Smooth muscle cell (in vitro differentiated cells): ENCODE results near the gene TAS2R30. TPM values are rescaled to one million over a fixed set of nuclear protein-coding genes. Genes with fewer than 3 reads are reported as not detected.

ENCODE experiments used
- DNase-seq: peaks from one replicate; lab custom pipeline; 2025; ENCODE audit not compliant: unreplicated experiment; lab: John Stamatoyannopoulos, UW
- H2AFZ ChIP-seq: fragments of 200-600 bp; sonication (generic); 2 replicates; pipeline ENCODE4 v1.6.0; 2016; ENCODE audit warnings: antibody characterized with exemption, low read depth, mild to moderate bottlenecking
- H3F3A ChIP-seq: fragments of 200-600 bp; sonication (generic); 2 replicates; pipeline ENCODE4 v1.6.0; 2017; ENCODE audit warnings: antibody characterized with exemption, low read depth
- H3K27ac ChIP-seq: fragments of 200-600 bp; sonication (generic); 2 replicates; pipeline ENCODE4 v1.5.1; 2016; ENCODE audit warnings: low read depth, mild to moderate bottlenecking
- H3K27me3 ChIP-seq: fragments of 200-600 bp; sonication (generic); 2 replicates; pipeline ENCODE4 v1.6.1; 2016; ENCODE audit warnings: low read depth, mild to moderate bottlenecking
- H3K36me3 ChIP-seq: fragments of 200-600 bp; sonication (generic); 2 replicates; pipeline ENCODE4 v1.5.1; 2016; ENCODE audit warnings: low read depth
- H3K4me1 ChIP-seq: fragments of 200-600 bp; sonication (generic); 2 replicates; pipeline ENCODE4 v1.5.1; 2016; ENCODE audit warnings: low read depth
- H3K4me2 ChIP-seq: fragments of 200-600 bp; sonication (generic); 2 replicates; pipeline ENCODE4 v1.6.0; 2016; ENCODE audit warnings: mild to moderate bottlenecking
- H3K4me3 ChIP-seq: fragments of 200-600 bp; sonication (generic); 2 replicates; pipeline ENCODE4 v1.5.1; 2016; ENCODE audit warnings: mild to moderate bottlenecking
- H3K79me2 ChIP-seq: fragments of 200-600 bp; sonication (generic); 2 replicates; pipeline ENCODE4 v1.6.0; 2016; ENCODE audit warnings: low read depth, mild to moderate bottlenecking
- H3K9ac ChIP-seq: fragments of 200-600 bp; sonication (generic); 2 replicates; pipeline ENCODE4 v1.6.0; 2016; ENCODE audit warnings: low read depth
- H3K9me3 ChIP-seq: fragments of 200-600 bp; sonication (generic); replicated peaks from 2 replicates; pipeline ENCODE4 v1.5.1; 2016; ENCODE audit warnings: low read depth
- H4K20me1 ChIP-seq: fragments of 200-600 bp; sonication (generic); 2 replicates; pipeline ENCODE4 v1.6.0; 2016; ENCODE audit warnings: low read depth
- WGBS: methylation state at CpG from one replicate; pipeline ENCODE4 v1.1.7; 2016; ENCODE audit warnings: low lambda C conversion rate; 5-methylcytosine and 5-hydroxymethylcytosine counted together
- polyA plus RNA-seq: library from polyadenylated mRNA; unstranded; fragments of >200 nt; fragmentation: Nextera tagmentation; extraction: Ambion mirVana; gene quantifications from 2 replicates; pipeline ENCODE4 v1.2.1, GENCODE V29; 2016
- total RNA-seq: library from RNA; depleted of rRNA; stranded (reverse); fragments of >200 nt; gene quantifications from 2 replicates; pipeline ENCODE4 v1.2.3, GENCODE V29; 2014
- TF ChIP-seq, protein P1 (sequence below): fragments of 200-600 bp; sonication (generic); IDR thresholded peaks from 2 replicates; pipeline ENCODE4 v1.5.1; 2017; ENCODE audit warnings: borderline replicate concordance, mild to moderate bottlenecking, antibody characterized with exemption; ENCODE audit not compliant: insufficient read depth, poor library complexity, severe bottlenecking

TAS2R30 gene, protein sequence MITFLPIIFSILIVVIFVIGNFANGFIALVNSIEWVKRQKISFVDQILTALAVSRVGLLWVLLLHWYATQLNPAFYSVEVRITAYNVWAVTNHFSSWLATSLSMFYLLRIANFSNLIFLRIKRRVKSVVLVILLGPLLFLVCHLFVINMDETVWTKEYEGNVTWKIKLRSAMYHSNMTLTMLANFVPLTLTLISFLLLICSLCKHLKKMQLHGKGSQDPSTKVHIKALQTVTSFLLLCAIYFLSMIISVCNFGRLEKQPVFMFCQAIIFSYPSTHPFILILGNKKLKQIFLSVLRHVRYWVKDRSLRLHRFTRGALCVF
- total RNA-seq = 2.2 and 3.9 TPM in 2 replicates
- polyA plus RNA-seq = not detected in 2 replicates

DNA sequence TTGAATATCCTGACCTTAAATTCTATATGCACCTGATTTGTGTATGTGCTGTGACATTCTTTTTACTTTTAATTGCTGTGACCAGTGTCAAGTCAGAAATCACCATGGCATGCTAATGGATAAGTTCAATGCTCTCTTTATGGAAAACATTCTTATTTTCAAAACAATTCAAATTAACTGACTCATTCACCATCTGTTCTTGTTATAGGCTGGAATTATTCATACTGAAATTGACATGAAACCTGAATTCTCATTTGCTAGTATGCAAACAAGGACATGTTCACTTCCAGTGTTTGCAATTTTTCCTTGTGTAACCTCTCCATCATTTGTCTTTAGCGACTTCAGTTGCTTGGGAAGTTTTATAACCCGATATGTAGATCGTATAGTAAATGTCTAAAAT is at the start of gene TAS2R30:
Gene TAS2R30 (minus strand): TSS at position 340 of the 400 bp plus-strand sequence. CDS start 400 bp downstream, outside the sequence.
- no peak within 1 kb of the TSS for H3K4me3 ChIP-seq
- no peak within 1 kb of the TSS for H3K27ac ChIP-seq
- H3K79me2 ChIP-seq = peaks cover 94% of the 10 kb centered on the region
- no peak within 1 kb of the TSS for H3K9ac ChIP-seq
- H3K27me3 ChIP-seq = no peaks in the 10 kb centered on the region
- H3K4me2 ChIP-seq = no peak within 1 kb of the TSS
- H4K20me1 ChIP-seq = peaks cover 73% of the 10 kb centered on the region
- H3F3A ChIP-seq = no peaks in the 10 kb centered on the region
- no peaks in the 10 kb centered on the region for H3K4me1 ChIP-seq
- no peak for DNase-seq
- no peaks in the 10 kb centered on the region for H3K36me3 ChIP-seq
- TF ChIP-seq, protein P1, sequence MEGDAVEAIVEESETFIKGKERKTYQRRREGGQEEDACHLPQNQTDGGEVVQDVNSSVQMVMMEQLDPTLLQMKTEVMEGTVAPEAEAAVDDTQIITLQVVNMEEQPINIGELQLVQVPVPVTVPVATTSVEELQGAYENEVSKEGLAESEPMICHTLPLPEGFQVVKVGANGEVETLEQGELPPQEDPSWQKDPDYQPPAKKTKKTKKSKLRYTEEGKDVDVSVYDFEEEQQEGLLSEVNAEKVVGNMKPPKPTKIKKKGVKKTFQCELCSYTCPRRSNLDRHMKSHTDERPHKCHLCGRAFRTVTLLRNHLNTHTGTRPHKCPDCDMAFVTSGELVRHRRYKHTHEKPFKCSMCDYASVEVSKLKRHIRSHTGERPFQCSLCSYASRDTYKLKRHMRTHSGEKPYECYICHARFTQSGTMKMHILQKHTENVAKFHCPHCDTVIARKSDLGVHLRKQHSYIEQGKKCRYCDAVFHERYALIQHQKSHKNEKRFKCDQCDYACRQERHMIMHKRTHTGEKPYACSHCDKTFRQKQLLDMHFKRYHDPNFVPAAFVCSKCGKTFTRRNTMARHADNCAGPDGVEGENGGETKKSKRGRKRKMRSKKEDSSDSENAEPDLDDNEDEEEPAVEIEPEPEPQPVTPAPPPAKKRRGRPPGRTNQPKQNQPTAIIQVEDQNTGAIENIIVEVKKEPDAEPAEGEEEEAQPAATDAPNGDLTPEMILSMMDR = no peak
- WGBS = 76% methylated on average over 3 of the region's 3 CpGs
- H3K9me3 ChIP-seq = no peaks in the 10 kb centered on the region
- H2AFZ ChIP-seq = no peak within 1 kb of the TSS

GRCh38 chr12:11183011-11183410 is 48.6 kb upstream of the TAS2R30 start:
- Histone ChIP-seq H2AFZ (no peak overlapping the region), H3K36me3 (no peaks in the 10 kb centered on the region), H3K27me3 (no peaks in the 10 kb centered on the region), H3K9ac (no peak overlapping the region), H3F3A (no peaks in the 10 kb centered on the region), H3K9me3 (no peaks in the 10 kb centered on the region), H4K20me1 (peaks cover 4% of the 10 kb centered on the region), H3K27ac (no peak overlapping the region), H3K4me3 (no peak overlapping the region), H3K4me2 (no peak overlapping the region), H3K4me1 (no peaks in the 10 kb centered on the region), H3K79me2 (no peaks in the 10 kb centered on the region)
- TF ChIP-seq, protein P1 = no peak
- no peak for DNase-seq

GRCh38 chr12:11182529-11182928 is 48.1 kb upstream of the TAS2R30 start:
- Histone ChIP-seq H3K4me2 (no peak overlapping the region), H3K9me3 (no peaks in the 10 kb centered on the region), H3K4me1 (no peaks in the 10 kb centered on the region), H3K36me3 (no peaks in the 10 kb centered on the region), H3K27me3 (no peaks in the 10 kb centered on the region), H4K20me1 (peaks cover 8% of the 10 kb centered on the region), H3K79me2 (no peaks in the 10 kb centered on the region), H3K27ac (no peak overlapping the region), H3K4me3 (no peak overlapping the region), H3F3A (no peaks in the 10 kb centered on the region), H3K9ac (no peak overlapping the region), H2AFZ (no peak overlapping the region)
- TF ChIP-seq, protein P1 = no peak
- DNase-seq = no peak

DNA sequence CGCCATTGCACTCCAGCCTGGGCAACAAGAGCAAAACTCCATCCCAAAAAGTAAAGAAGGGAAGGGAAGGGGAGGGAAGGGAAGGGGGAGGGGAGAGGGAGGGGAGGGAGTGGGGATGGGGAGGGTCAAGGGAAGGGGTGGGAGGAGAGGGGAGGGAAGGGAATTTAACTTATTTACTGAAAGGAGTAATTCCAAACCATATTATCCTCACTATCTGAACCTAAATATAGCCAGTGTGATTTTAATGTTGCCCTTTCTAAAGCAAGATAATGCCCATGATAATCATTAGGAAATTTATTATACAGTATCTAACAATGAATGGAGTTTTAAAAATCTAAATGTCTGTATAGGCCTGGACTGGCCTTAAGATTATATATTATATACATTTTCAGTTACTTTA is 43.8 kb upstream of the TAS2R30 start:
- no peak overlapping the region for H3K27ac ChIP-seq
- H3K27me3 ChIP-seq = no peaks in the 10 kb centered on the region
- TF ChIP-seq, protein P1 = no peak

More for the DNA sequence above, 43.8 kb upstream of the TAS2R30 start:
- Histone ChIP-seq H2AFZ (no peak overlapping the region), H3K4me3 (no peak overlapping the region), H3F3A (no peaks in the 10 kb centered on the region), H3K9me3 (no peaks in the 10 kb centered on the region), H3K4me1 (peaks cover 4% of the 10 kb centered on the region), H3K79me2 (peaks cover 18% of the 10 kb centered on the region), H3K9ac (no peak overlapping the region), H3K4me2 (no peak overlapping the region), H4K20me1 (peaks cover 14% of the 10 kb centered on the region), H3K36me3 (no peaks in the 10 kb centered on the region)
- 100% methylated on average over 1 of the region's 1 CpG for WGBS
- DNase-seq = no peak
